NCI-H1092 treated with DMSO at 0.1 percent for 48 hours (cell line): ENCODE data around the gene TRHDE.

ENCODE experiments used
- DNase-seq: peaks from one replicate; lab custom pipeline; 2025; lab: John Stamatoyannopoulos, UW

Gene TRHDE, protein sequence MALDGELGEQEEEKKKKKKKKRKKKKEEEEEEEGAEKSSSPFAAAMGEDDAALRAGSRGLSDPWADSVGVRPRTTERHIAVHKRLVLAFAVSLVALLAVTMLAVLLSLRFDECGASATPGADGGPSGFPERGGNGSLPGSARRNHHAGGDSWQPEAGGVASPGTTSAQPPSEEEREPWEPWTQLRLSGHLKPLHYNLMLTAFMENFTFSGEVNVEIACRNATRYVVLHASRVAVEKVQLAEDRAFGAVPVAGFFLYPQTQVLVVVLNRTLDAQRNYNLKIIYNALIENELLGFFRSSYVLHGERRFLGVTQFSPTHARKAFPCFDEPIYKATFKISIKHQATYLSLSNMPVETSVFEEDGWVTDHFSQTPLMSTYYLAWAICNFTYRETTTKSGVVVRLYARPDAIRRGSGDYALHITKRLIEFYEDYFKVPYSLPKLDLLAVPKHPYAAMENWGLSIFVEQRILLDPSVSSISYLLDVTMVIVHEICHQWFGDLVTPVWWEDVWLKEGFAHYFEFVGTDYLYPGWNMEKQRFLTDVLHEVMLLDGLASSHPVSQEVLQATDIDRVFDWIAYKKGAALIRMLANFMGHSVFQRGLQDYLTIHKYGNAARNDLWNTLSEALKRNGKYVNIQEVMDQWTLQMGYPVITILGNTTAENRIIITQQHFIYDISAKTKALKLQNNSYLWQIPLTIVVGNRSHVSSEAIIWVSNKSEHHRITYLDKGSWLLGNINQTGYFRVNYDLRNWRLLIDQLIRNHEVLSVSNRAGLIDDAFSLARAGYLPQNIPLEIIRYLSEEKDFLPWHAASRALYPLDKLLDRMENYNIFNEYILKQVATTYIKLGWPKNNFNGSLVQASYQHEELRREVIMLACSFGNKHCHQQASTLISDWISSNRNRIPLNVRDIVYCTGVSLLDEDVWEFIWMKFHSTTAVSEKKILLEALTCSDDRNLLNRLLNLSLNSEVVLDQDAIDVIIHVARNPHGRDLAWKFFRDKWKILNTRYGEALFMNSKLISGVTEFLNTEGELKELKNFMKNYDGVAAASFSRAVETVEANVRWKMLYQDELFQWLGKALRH

DNA sequence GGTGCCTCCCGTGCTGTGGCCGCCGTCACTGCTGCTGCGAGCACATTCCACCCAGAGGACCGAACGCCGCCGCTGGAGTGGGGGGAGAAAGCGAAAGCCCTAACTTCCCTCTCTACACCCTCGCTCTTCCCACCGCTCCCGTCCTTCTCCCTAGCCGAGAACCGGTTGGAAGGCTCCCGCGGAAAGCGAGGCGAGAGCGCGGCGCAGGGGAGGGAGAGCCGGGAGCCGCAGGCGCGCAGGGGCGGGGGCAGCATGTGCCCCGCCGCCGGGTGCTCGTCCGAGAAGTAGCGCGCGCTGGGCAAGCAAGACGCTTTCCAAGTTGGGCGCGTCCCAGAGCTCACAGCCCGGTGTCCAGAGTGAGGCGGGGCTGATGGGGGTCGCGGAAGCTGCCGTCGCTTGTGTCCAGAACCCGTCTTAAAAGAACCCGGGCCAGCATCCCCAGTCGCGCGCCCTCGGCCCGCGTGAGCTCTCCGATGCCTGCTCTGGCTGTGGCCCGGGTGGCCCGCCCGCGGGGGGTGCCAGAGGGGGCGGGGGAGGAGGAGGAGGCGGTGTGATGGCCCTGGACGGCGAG is at the start of gene TRHDE:
Gene TRHDE, plus strand, starts transcription at position 280 of the 571 bp plus-strand sequence. Its CDS starts 274 bp downstream, at position 554.
- DNase-seq = peak; percentile 64

DNA sequence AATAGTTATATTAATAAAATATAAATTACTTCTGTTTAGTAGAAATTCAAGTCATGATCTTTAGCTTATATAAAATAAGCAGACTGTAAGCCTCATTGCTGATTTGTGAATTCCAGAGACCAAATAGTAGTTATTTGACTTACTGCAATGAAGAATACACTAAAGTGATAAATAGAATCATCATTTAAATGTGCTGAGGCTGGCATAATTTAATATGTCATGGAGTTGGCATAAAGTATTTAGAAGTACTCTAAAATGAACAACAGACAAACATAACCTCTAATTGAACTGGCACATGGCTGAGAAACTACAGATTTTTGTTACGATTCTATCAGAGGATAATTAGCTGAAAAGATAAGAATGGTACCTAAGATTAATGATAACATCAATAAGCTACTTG is 45.7 kb upstream of the TRHDE start:
- no peak for DNase-seq

DNA sequence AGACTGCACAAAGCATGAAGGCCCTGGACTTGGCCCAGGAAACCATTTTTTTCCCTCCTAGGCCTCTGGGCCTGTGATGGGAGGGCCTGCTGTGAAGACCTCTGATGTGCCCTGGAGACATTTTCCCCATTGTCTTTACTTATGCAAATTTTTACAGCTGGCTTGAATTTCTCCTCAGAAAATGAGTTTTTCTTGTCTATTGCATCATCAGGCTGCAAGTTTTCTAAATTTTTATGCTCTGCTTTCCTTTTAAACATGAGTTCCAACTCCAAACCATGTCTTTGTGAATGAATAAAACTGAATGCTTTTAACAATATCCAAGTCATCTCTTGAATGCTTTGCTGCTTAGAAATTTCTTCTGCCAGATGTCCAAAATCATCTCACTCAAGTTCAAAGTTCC is 43.7 kb upstream of the TRHDE start:
- no peak for DNase-seq

DNA sequence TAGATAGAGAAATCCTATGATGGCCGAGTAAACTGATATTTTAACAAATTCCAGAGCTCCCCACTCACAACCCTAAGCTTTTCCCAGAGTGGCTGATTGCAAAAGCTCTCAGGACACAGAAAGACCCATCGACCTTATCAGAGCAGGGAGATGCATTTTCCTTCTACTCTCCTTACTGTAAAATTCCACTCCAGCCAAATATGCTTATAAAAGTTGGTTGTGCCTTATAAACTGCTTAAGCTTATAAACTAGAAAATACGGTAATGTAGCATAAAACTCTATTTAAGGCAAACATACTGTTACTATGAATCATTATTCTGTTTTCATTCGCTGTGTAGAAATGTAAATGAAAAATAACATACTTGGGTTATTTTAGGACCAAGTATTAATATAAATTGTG is 41.6 kb upstream of the TRHDE start:
- DNase-seq = no peak

DNA sequence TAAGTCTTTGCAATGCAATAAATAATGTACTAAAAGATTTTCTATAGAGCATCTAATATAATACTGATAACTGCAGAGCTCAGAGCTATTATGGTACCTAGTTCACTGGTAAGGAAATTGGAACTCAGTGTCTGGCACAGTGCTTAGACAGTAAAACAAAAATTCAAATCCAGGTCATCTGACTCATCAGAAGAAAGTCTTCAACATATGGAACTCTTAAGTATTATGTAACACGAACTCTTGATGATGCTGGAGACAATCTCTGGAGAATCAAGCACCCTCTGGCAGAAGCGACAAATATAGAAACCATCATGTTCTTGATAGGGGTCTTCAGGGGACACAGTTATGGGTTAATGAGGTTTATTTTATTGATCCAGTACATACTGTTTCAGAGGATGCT is 37.3 kb upstream of the TRHDE start:
- DNase-seq = no peak

DNA sequence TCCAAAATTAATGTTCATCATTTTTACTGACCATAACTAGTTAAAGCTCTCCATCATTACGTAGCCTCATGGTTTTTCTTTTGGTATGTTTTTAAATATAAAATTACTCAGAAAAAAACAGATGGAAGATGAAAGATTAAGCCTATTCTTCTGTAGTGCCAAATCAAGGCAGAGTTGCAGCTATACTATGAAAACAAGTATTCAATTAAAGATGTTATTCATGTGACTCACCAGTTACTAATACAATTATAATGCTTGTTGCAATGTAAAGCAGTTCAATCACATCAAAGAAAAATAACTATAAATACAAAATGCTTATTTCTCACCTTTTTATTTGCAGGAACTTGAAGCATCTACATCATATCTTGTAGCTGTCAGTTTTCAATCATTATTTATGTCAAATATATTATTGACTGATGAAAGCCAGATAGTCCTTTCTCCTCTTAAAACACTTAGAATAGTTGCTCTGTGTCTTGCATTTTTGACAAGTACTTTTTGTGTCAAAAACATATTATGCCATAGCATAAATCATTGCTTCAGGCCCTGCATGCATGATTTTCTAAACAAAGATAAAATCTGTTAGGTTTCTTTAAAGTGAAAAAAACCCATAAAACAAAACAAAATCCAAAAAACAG is 36.0 kb upstream of the TRHDE start:
- DNase-seq = no peak

DNA sequence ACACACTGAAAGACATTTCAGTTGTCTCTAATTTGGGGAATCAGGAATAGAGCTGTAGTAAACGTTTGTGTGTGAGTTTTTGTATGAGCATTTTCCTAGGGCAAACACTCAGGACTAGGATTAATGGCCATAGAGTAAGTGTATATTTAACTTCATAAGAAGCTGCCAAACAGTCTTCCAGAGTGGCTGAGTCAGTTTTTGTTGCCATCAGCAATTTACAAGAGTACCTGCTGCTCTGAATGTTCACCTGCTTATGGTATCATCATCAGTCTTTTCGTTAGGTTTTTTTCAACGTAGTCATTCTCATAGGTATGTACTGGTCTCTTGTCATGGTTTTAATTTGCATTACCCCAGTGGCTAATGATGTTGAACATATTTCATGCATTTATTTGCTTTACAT is 30.6 kb upstream of the TRHDE start:
- DNase-seq = no peak

DNA sequence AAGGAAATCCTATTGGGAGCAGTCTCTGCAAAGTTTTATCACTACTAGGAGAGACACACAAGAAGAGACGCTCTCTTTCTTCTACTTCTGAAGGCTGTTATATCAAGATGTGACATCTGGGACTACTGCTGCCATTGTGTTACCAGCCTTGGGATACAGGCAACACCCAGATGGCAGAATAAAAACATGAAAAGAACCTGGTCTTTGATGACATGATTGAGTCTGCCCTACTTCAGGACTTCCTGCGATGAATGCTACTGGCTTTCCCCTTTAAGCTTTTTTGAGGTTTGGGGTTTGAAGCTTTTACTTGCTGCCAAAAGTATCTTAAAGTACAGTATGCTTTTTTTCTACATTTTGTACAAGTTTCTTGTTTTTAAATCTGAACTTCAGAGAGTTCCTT is 29.2 kb upstream of the TRHDE start:
- DNase-seq = no peak

DNA sequence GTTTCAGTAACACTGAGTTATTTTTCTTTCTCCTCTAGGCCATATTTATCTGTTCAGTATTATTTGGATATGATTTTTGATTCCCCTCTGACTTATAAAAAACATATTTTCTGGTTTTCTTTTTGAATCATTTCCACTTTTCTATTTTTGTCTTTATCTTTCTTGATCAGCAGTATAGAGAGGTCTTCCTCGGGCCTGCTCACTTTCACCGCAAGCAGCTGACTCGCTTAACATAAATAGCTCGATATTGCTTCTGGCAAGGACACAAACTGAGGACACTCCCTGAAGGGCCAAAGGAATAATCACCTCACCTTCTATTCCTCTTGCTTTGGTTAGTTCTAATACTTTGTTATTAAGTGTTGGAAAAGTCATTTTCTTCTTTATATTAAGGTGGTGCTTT is 25.8 kb upstream of the TRHDE start:
- DNase-seq = no peak

DNA sequence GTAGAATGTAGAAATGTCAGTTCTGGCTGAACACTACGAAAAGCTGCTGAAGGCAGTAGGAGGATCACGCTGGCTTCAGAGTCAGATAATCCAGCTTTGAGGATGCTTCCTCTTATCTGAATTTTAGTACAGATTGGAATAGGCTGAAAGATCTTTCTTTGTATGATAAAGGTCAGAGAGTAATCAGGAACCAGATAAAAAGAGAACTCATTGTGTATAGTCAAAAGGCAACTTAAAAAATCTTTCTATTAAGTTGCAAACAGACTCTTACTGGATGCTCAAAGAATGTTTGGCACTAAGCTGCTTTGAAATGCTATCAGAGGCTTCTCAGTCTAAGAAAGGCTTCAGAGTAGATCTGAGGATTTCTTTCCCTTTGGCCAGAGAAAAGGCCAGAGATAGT is 21.8 kb upstream of the TRHDE start:
- DNase-seq = no peak

DNA sequence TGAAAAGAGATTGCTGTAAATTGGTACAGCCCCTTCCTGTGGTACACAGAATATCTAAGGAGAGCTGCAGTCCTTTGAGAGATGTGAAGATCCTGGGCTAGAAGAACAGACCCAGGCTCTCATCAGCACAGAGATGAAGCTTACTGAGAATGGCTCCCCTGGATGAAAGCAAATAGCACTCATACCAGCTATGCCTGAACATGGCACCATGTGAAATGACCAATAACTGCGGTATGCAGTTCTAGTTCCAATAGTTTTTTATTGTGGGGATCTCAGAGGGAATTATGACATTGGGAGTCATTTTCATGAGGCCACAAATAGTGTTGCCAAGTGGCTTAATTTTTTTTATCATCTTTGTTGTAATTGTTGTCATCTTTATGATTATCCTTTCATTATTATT is 15.4 kb upstream of the TRHDE start:
- no peak for DNase-seq

DNA sequence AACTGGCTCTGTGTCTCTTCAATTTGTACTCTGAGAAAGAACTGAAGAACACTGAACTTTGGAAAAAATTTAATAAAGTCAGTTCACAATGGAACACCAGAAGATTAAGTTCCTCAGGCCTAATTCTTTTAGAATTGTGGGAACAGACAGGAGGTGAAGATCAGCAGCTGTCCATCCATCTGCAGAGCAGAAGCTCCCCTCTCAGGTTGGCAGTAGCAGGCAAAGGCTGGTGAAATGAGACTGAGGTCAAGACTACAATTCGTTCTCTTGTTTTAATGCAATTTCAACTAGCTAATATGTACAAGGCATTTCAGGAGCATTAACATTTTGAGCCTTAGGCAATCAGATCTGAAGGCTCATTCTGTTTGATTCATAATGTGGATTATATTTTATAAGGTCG is 10.3 kb upstream of the TRHDE start:
- DNase-seq = no peak

DNA sequence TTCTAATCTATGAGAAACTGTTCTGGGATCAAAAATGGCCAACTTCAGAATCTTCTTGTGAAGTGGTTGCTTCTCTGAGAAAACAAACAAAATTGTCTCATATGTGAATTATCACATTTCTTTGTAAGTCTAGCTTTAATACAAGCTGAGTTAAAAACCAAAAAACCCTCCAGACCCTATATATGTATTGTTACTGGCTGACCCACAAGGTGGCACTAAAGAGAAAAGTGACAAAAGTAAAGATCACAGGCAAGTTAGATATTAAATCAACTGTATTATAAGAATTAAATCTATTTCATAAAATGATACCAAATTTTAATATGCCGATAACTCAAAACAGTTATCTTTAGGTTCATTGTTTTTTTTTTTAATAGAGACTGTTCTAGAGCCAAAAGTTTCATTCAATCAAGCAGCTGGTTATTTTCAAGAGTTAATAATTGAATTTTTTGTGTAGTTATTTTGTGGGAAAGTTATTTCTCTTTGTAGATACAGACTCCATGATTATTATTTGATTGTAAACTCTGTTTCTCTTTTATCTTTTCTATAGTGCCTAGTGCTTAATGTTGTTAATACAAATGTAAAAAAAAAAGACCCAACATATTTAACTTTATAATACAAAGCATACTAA is 7.5 kb upstream of the TRHDE start:
- no peak for DNase-seq

DNA sequence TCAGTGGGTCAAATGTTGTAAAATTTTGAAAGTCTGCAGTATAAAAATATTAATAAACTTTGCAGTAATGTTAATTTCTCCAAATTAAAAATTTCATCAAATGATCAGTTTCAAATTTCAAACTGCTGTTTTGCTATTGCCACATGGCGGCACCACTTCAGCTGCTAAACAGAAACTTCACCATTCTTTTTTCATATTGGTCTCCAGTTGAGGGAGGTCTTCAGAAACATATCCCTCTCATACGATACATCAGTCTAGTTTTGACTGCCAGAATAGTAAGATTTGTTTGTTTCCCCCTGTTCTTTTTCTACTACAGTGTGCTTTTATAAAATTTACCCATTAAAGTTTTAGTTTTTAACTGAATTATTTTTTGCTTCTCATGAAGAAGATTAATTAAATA is 4.2 kb upstream of the TRHDE start:
- DNase-seq = no peak

DNA sequence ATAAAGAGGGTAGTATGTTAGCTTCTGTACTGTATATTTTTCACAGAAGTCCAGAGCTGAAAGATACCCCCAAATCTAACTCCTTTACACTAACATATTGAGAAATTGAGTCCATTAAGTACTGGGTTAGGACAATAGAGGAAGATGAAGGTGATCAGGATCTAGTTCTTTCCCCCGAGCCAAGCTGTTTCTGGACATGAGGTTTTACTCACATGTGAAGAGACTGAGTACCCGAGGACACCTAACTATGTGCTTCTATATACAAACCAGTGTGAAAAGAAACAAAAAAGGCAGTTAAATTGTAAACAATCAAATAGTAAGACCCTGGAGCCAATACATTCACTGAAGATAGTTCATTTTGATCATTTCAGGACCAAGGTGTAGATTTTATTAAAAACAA is 3.8 kb upstream of the TRHDE start:
- DNase-seq = no peak

DNA sequence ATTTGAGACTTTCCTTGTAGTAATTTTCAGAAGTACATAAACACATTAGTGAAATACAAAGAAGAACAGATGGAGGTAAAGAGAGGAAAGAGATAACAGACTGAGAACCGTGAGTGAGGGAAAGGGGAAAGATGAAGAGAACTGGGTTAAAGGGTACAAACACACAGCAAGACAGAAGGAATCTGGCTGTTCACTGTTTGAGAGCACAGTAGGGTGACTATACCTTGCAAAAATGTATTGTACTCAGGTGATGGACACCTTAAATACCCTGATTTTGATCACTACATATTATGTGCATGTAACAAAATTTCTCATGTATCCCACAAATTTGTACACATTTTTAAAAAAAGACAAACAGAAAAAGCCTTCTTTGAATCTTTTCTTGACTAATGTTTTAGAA is 2.7 kb upstream of the TRHDE start:
- DNase-seq = no peak

DNA sequence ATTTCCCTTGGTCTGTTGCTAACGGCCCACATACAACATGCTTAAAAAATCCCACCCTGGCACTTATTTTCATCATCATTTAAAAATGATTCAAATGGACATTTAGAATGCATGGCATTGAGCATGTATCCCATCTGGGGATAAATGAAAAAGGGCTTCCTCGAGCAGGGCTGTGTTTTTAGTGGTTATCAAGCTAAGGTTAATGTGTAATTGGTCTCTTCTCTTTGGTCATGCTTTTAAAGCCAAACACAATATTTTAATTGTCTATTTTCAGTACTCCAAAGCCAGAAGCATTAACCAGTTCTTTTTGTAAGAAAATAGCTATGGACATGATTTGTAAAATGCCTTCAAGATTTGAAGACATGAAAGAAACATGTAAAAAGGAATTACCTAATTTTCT is 1.9 kb upstream of the TRHDE start:
- no peak for DNase-seq

DNA sequence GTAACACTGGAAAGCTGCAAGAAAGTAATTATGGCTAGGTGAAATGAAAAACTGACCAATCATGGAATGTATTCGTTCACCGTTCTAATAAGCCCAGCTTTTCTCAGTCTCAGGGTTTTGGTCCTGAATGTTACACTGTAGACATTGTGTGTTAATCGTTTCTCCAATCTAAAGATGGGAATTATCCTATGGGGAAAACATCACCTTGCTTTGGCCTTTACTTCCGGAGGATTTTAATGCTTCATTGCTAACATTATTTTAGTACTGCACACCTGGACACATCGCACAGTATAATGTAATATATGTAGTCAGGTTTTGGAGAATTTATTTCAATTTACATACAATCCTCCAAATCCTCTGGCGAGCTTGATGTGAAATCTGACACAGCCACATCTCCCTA is 1.2 kb upstream of the TRHDE start:
- no peak for DNase-seq

DNA sequence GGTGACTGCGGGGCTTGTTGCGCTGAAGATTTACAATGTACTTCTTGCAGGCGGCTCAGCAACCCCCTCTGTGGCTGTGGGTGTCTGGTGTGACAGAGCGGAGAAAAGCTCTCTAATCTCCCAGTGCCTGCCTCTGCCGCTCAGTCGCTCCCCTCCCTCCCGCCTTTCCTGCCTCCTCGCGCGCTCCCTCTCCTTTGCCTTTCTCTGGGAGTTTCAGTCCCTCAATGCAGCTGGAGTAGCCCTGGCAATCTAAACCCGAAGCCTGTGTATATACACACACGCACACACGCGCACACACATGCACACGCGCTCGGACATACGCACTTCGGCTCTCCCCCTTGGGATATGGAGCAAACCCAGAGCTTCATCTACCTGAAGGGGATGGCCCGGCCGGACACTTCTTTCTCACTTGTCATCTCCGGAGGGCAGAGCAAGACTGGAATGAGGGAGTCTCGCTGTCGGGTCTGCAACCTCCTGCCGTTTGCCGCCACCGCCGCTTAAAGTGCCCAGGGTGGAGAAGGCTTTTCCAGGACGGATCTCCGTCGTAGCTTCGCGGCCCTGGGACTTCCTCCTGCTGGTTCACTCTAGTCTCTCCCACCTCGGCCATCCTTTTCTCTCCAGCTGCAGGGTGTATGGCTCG is 599 bp upstream of the TRHDE start:
- DNase-seq = peak; percentile 68

DNA sequence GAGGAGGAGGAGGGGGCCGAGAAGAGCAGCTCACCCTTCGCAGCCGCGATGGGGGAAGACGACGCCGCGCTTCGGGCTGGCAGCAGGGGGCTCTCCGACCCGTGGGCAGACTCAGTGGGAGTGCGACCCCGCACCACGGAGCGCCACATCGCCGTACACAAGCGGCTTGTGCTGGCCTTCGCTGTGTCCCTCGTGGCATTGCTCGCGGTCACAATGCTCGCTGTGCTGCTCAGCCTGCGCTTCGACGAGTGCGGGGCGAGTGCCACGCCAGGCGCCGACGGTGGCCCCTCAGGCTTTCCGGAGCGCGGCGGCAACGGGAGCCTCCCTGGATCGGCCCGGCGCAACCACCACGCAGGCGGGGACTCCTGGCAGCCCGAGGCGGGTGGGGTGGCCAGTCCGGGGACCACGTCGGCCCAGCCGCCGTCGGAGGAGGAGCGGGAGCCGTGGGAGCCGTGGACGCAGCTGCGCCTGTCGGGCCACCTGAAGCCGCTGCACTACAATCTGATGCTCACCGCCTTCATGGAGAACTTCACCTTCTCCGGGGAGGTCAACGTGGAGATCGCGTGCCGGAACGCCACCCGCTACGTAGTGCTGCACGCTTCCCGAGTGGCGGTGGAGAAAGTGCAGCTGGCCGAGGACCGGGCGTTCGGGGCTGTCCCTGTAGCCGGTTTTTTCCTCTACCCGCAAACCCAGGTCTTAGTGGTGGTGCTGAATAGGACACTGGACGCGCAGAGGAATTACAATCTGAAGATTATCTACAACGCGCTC is 745 bp downstream of the TRHDE start:
- peak; percentile 2 for DNase-seq

DNA sequence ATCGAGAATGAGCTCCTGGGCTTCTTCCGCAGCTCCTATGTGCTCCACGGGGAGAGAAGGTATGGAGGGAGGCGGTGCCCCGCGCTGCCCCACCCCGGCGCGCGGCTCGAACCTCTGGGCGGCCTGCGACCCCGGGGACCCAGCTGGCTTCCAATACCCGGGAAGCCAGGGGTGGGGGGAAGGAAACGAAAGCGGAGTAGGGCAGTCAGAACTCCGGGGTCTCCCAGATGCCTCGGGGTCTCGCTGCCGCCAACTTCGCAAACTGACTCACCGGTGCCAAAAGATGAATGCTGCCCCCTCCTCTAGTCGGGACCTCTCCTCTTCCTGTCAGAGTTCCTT is 1.3 kb downstream of the TRHDE start:
- no peak for DNase-seq
